Measurements from ENCODE around the gene LITAF.
A peak's percentile ranks its signal among the peaks of the same experiment; 100 is the strongest.

Gene LITAF

DNA sequence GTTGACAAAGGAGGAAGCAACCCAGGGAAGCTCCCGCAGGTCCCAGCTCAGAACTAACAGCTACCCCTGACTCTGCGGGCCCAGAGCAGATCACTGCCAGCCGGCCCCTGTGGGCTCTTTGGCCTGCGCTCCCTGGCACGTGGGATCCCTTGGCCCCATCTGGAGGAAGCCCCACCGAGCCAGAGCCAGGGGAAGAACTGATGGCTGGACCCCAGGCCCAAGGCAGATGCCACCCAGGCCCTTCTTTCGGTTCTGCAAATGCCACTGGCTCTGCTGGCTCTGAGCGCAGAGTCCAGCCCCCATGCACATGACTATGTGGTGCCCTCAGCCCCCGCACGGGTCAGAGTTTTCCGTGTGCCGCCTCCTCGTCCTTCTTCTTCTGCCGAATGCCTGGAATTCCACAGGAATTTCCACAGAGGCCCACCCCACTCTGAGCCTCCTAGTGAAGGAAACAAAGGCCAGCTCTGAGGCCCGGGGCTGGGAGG lies 45.8 kb upstream of the LITAF start:
- no peak overlapping the region for H3K4me2 ChIP-seq (ENCODE audit: insufficient read depth, low read length)
- H2AFZ ChIP-seq (ENCODE audit: low read depth, low read length): no peak overlapping the region
- H3K27ac ChIP-seq (ENCODE audit: low read length): peak overlapping the region; percentile 34; the same call in 1 of the 2 replicates
- no peaks in the 10 kb centered on the region for H3K36me3 ChIP-seq (ENCODE audit: insufficient read depth, low read length)
- H3K9ac ChIP-seq (ENCODE audit: low read depth, low read length): no peak overlapping the region
- ATAC-seq (ENCODE audit: insufficient read depth, low read depth) (no peak), DNase-seq (no peak)
- no peaks in the 10 kb centered on the region for H3K9me3 ChIP-seq (ENCODE audit: insufficient read depth, low read length, severe bottlenecking)
- no peaks in the 10 kb centered on the region for H4K20me1 ChIP-seq (ENCODE audit: insufficient read depth, low read length)
- no peaks in the 10 kb centered on the region for H3K79me2 ChIP-seq (ENCODE audit: insufficient read depth, low read length)
- H3K4me1 ChIP-seq (ENCODE audit: insufficient read depth, low read length): peaks cover 39% of the 10 kb centered on the region
- H3K27me3 ChIP-seq (ENCODE audit: insufficient read depth, low read length, poor library complexity): no peaks in the 10 kb centered on the region
- no peak overlapping the region for H3K4me3 ChIP-seq (ENCODE audit: low read depth in 1 of 2, low read length in 2 of 2)
- TF ChIP-seq, protein P1, sequence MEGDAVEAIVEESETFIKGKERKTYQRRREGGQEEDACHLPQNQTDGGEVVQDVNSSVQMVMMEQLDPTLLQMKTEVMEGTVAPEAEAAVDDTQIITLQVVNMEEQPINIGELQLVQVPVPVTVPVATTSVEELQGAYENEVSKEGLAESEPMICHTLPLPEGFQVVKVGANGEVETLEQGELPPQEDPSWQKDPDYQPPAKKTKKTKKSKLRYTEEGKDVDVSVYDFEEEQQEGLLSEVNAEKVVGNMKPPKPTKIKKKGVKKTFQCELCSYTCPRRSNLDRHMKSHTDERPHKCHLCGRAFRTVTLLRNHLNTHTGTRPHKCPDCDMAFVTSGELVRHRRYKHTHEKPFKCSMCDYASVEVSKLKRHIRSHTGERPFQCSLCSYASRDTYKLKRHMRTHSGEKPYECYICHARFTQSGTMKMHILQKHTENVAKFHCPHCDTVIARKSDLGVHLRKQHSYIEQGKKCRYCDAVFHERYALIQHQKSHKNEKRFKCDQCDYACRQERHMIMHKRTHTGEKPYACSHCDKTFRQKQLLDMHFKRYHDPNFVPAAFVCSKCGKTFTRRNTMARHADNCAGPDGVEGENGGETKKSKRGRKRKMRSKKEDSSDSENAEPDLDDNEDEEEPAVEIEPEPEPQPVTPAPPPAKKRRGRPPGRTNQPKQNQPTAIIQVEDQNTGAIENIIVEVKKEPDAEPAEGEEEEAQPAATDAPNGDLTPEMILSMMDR (IDR thresholded peaks at IDR 0.05; ENCODE audit: borderline replicate concordance, extremely low read depth, low read length, poor library complexity, severe bottlenecking): no peak
- no peak for TF ChIP-seq EZH2 (IDR thresholded peaks at IDR 0.05; ENCODE audit: borderline replicate concordance, low read depth, low read length, severe bottlenecking)

DNA sequence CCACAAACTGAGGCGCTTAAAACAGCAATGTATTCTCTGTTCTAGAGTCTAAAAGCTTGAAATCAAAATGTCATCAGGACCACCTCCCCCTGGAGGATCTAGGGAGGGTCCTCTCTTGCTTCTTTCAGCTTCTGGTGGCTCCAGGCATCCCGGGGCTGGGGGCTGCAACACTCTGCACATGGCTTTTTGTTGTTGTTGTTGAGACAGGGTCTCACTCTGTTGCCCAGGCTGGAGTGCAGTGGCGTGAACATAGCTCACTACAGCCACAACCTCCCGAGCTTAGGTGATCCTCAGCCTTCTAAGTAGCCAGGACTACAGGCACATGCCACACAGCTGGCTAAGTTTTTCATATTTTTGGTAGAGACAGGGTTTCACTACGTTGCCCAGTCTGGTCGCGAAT lies 44.5 kb upstream of the LITAF start:
- Histone ChIP-seq H3K4me2 (ENCODE audit: insufficient read depth, low read length) (no peak overlapping the region; the same call in 1 of the 2 replicates), H3K27me3 (ENCODE audit: insufficient read depth, low read length, poor library complexity) (no peaks in the 10 kb centered on the region), H3K79me2 (ENCODE audit: insufficient read depth, low read length) (no peaks in the 10 kb centered on the region), H3K4me1 (ENCODE audit: insufficient read depth, low read length) (peaks cover 39% of the 10 kb centered on the region), H3K36me3 (ENCODE audit: insufficient read depth, low read length) (no peaks in the 10 kb centered on the region), H4K20me1 (ENCODE audit: insufficient read depth, low read length) (no peaks in the 10 kb centered on the region), H3K9ac (ENCODE audit: low read depth, low read length) (no peak overlapping the region), H3K9me3 (ENCODE audit: insufficient read depth, low read length, severe bottlenecking) (no peaks in the 10 kb centered on the region), H3K27ac (ENCODE audit: low read length) (peak overlapping the region; percentile 92), H2AFZ (ENCODE audit: low read depth, low read length) (no peak overlapping the region), H3K4me3 (ENCODE audit: low read depth in 1 of 2, low read length in 2 of 2) (no peak overlapping the region)
- no peak for ATAC-seq (ENCODE audit: insufficient read depth, low read depth)
- TF ChIP-seq EZH2 (IDR thresholded peaks at IDR 0.05; ENCODE audit: borderline replicate concordance, low read depth, low read length, severe bottlenecking): no peak
- TF ChIP-seq, protein P1 (IDR thresholded peaks at IDR 0.05; ENCODE audit: borderline replicate concordance, extremely low read depth, low read length, poor library complexity, severe bottlenecking): no peak
- no peak for DNase-seq

DNA sequence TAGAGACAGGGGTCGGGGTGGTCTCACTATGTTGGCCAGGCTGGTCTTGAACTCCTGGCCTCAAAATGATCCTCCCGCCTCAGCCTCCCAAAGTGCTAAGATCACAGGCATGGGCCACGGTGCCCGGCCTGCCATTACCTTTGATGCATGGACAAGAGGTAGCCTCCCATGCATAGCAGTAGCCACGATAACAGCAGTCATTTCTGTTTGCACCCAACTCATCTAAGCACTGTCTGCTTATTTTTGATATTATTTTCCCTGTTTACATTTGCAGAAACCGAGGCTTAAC lies 44.0 kb upstream of the LITAF start:
- no peaks in the 10 kb centered on the region for H3K27me3 ChIP-seq (ENCODE audit: insufficient read depth, low read length, poor library complexity)
- no peaks in the 10 kb centered on the region for H3K79me2 ChIP-seq (ENCODE audit: insufficient read depth, low read length)
- 0 out of 2 replicates have a peak overlapping the region, but pooled peaks have one; percentile 42 for H3K9ac ChIP-seq (ENCODE audit: low read depth, low read length)
- peaks cover 39% of the 10 kb centered on the region for H3K4me1 ChIP-seq (ENCODE audit: insufficient read depth, low read length)
- no peak for DNase-seq
- no peaks in the 10 kb centered on the region for H3K9me3 ChIP-seq (ENCODE audit: insufficient read depth, low read length, severe bottlenecking)
- H3K4me2 ChIP-seq (ENCODE audit: insufficient read depth, low read length): peak overlapping the region; percentile 54
- TF ChIP-seq, protein P1 (IDR thresholded peaks at IDR 0.05; ENCODE audit: borderline replicate concordance, extremely low read depth, low read length, poor library complexity, severe bottlenecking): no peak
- TF ChIP-seq EZH2 (IDR thresholded peaks at IDR 0.05; ENCODE audit: borderline replicate concordance, low read depth, low read length, severe bottlenecking): no peak
- H3K27ac ChIP-seq (ENCODE audit: low read length): peak overlapping the region; percentile 92
- H2AFZ ChIP-seq (ENCODE audit: low read depth, low read length): no peak overlapping the region
- H4K20me1 ChIP-seq (ENCODE audit: insufficient read depth, low read length): no peaks in the 10 kb centered on the region
- no peaks in the 10 kb centered on the region for H3K36me3 ChIP-seq (ENCODE audit: insufficient read depth, low read length)
- H3K4me3 ChIP-seq (ENCODE audit: low read depth in 1 of 2, low read length in 2 of 2): no peak overlapping the region
- ATAC-seq (ENCODE audit: insufficient read depth, low read depth): no peak

Measured in DND-41 (cell line).